Thyroid gland (tissue), 4 donors: ENCODE measurements around the gene NPAS4. TPM values are rescaled to one million over a fixed set of nuclear protein-coding genes. Genes with fewer than 3 reads are reported as not detected.
"Not testable (repeated sequence)": the region's sequence is repeated elsewhere in the genome, so short reads cannot be mapped to it uniquely, and the experiment has no call there.

Experiments
- DNase-seq, 2 donors: peaks; one replicate each; pipeline ENCODE4 v3.0.0-alpha.2; 2019
- H3K27ac ChIP-seq, 3 donors: fragments of 200-600 bp; sonication (generic); 1 replicate in 2 of 3; 2 replicates in 1 of 3; pipeline ENCODE4 v1.5.1; 2016 to 2019; ENCODE audit warnings: mild to moderate bottlenecking in 1 of 3, moderate library complexity in 1 of 3
- H3K27me3 ChIP-seq: fragments of 200-600 bp; sonication (generic); one replicate; pipeline ENCODE4 v1.5.1; 2019
- H3K36me3 ChIP-seq, 2 donors: fragments of 200-600 bp; sonication (generic); one replicate each; pipeline ENCODE4 v1.5.1; 2016 to 2019
- H3K4me1 ChIP-seq, 2 donors: fragments of 200-600 bp; sonication (generic); one replicate each; pipeline ENCODE4 v1.5.1; 2017 to 2019
- H3K4me3 ChIP-seq, 3 donors: fragments of 200-600 bp; sonication (generic); replicated peaks in 1 of 3; 1 replicate in 2 of 3; 2 replicates in 1 of 3; pipeline ENCODE4 v1.5.1; 2016; ENCODE audit warnings: mild to moderate bottlenecking in 1 of 3
- H3K9me3 ChIP-seq: fragments of 200-600 bp; sonication (generic); one replicate; pipeline ENCODE4 v1.5.1; 2017
- CTCF ChIP-seq, 6 experiments: fragments of 200-600 bp in 3 of 6; fragments of 450-650 bp in 3 of 6; sonication (generic) in 3 of 6; IDR thresholded peaks; one replicate each; pipeline ENCODE4 v1.5.1; 2016 to 2019; ENCODE audit warnings: antibody characterized with exemption in 6 of 6, mild to moderate bottlenecking in 2 of 6, inconsistent platforms in 1 of 6, moderate library complexity in 1 of 6
- POLR2A ChIP-seq, 2 donors: fragments of 450-650 bp; IDR thresholded peaks; one replicate each; pipeline ENCODE4 v1.6.1; 2017; ENCODE audit warnings: antibody characterized with exemption in 2 of 2, mild to moderate bottlenecking in 2 of 2, moderate library complexity in 1 of 2
- WGBS, 2 donors: methylation state at CpG; one replicate each; pipeline ENCODE4 v1.1.5; 2017; 5-methylcytosine and 5-hydroxymethylcytosine counted together
- intact Hi-C: fragments of 100-400 bp; cut with DNase I; formaldehyde crosslinking; loops from one replicate; pipeline ENCODE4 v1.15.1; 2023
- total RNA-seq, 4 donors: library from RNA; depleted of rRNA; stranded (reverse); fragments of >200 nt; gene quantifications; one replicate each; pipeline ENCODE4 v1.2.3, GENCODE V29; 2016

The NPAS4 gene
- total RNA-seq, 4 donors from 2014 or later, result not detected

GRCh38 chr11:66457826-66458225, 37.0 kb downstream of the NPAS4 start:
- intact Hi-C loops, result no loop called here
- no peaks in the 10 kb centered on the region for H3K27me3 ChIP-seq
- DNase-seq, result no peak
- H3K4me1 ChIP-seq, result no peaks in the 10 kb centered on the region
- no peak overlapping the region for H3K27ac ChIP-seq
- H3K4me3 ChIP-seq, result no peak overlapping the region
- H3K9me3 ChIP-seq, result no peaks in the 10 kb centered on the region
- no peaks in the 10 kb centered on the region for H3K36me3 ChIP-seq
- WGBS, 2 donors, result 86 to 92% methylated on average over 6 of the region's 6 CpGs
- TF ChIP-seq CTCF (IDR thresholded peaks at IDR 0.05) (no peak), POLR2A (IDR thresholded peaks at IDR 0.05) (no peak)

DNA sequence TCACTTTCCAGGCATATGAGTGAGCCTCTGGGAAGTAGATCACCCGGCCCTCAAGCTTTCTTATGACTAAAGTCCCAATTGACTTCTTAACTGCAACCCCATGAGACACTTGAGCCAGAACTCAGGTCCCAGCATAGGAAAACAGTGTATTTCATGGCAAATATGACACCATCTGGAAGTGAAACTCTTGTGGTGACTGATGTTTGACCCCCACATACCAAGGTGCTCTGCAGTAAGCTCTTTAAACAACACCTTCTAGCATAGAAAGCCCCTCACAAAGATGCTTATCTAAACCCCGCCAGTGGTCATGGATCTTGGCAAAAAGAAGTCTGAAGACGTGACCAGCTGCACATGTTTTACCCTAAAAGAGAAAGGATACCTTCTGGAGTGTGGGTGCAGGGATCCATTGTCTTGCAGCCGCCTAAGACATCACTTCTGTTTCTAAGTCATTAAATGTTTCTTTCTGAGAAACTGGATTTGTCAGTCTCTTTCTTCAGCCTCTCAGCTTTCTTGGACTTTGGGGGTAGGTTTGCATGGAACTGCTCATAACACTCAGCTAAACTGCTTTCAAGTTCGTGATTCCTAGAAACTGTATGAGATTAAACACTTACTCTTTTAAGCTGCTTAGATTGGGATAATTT, 38.4 kb downstream of the NPAS4 start:
- Histone ChIP-seq H3K36me3 (no peaks in the 10 kb centered on the region), H3K27me3 (no peaks in the 10 kb centered on the region), H3K27ac (no peak overlapping the region), H3K4me3 (no peak overlapping the region), H3K9me3 (no peaks in the 10 kb centered on the region), H3K4me1 (no peaks in the 10 kb centered on the region)
- no peak for DNase-seq
- intact Hi-C loops, result no loop called here
- TF ChIP-seq CTCF (IDR thresholded peaks at IDR 0.05) (no peak), POLR2A (IDR thresholded peaks at IDR 0.05) (no peak)
- WGBS, 2 donors, result 53 to 59% methylated on average over 4 to 5 of the region's 5 CpGs

DNA sequence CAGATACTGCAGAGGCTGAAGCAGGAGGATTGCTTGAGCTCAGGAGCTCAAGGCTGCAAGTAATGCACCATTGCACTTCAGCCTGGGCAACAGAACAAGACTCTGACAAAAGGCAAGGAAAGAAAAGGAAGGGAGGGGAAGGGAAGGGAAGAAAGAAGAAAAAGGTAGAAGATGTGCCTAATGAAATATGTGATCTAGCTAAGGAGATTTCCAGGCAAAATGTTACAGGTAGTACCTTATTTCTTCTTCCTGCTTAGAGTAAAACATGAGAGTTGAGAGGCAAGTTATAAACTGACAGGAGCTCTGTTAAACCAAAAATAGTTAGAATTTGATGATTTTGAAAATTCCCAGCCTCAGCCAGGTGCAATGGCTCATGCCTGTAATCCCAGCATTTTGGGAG, 41.2 kb downstream of the NPAS4 start:
- H3K27ac ChIP-seq, result no peak overlapping the region
- intact Hi-C loops, result no loop called here
- no peaks in the 10 kb centered on the region for H3K9me3 ChIP-seq
- no peaks in the 10 kb centered on the region for H3K36me3 ChIP-seq
- no peaks in the 10 kb centered on the region for H3K4me1 ChIP-seq
- no peak for DNase-seq
- no peaks in the 10 kb centered on the region for H3K27me3 ChIP-seq
- no peak overlapping the region for H3K4me3 ChIP-seq
- no peak for TF ChIP-seq CTCF (IDR thresholded peaks at IDR 0.05)

- no peak overlapping the region for H3K4me3 ChIP-seq
- H3K27ac ChIP-seq, result no peak overlapping the region
- H3K4me1 ChIP-seq, result peaks cover 4 to 7% of the 10 kb centered on the region in 2 donors
- DNase-seq, result no peak
- no peaks in the 10 kb centered on the region for H3K9me3 ChIP-seq
- H3K36me3 ChIP-seq, result no peaks in the 10 kb centered on the region
- intact Hi-C loops, result no loop called here
- H3K27me3 ChIP-seq, result no peaks in the 10 kb centered on the region
- 89 to 93% methylated on average over 3 of the region's 3 CpGs for WGBS, 2 donors
- no peak for TF ChIP-seq POLR2A (IDR thresholded peaks at IDR 0.05)
- no peak for TF ChIP-seq CTCF (IDR thresholded peaks at IDR 0.05)
Measured at GRCh38 chr11:66462911-66463310, 42.1 kb downstream of the NPAS4 start.

DNA sequence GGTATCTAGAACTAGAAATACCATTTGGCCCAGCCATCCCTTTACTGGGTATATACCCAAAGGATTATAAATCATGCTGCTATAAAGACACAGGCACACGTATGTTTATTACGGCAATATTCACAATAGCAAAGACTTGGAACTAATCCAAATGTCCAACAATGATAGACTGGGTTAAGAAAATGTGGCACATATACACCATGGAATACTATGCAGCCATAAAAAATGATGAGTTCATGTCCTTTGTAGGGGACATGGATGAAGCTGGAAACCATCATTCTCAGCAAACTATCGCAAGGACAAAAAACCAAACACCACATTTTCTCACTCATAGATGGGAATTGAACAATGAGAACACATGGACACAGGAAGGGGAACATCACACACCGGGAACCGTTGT, 43.3 kb downstream of the NPAS4 start:
- H3K27ac ChIP-seq, H3K4me3 ChIP-seq, DNase-seq, H3K9me3 ChIP-seq, H3K27me3 ChIP-seq, H3K4me1 ChIP-seq, intact Hi-C loops, H3K36me3 ChIP-seq: not testable (repeated sequence)
- 94% methylated on average over 5 of the region's 5 CpGs for WGBS, 2 donors

- H3K36me3 ChIP-seq, result no peaks in the 10 kb centered on the region
- no peaks in the 10 kb centered on the region for H3K9me3 ChIP-seq
- no peaks in the 10 kb centered on the region for H3K27me3 ChIP-seq
- 92 to 100% methylated on average over 1 of the region's 1 CpG for WGBS, 2 donors
- no peak overlapping the region for H3K27ac ChIP-seq
- DNase-seq, result no peak
- intact Hi-C loops, result no loop called here
- H3K4me3 ChIP-seq, result no peak overlapping the region
- TF ChIP-seq CTCF (IDR thresholded peaks at IDR 0.05) (no peak), POLR2A (IDR thresholded peaks at IDR 0.05) (no peak)
- peaks cover 4 to 9% of the 10 kb centered on the region in 2 donors for H3K4me1 ChIP-seq
Measured at GRCh38 chr11:66464916-66465315, 44.1 kb downstream of the NPAS4 start.
